ENCODE data around the gene DHX36.

GRCh38 chr3:154236331-154236730 lies 88.0 kb downstream of the DHX36 start:
- TF ChIP-seq POLR2AphosphoS5 (IDR thresholded peaks at IDR 0.05) (no peak), CTCF (IDR thresholded peaks at IDR 0.05) (no peak), EP300 (IDR thresholded peaks at IDR 0.05) (no peak), POLR2A (IDR thresholded peaks at IDR 0.05) (no peak)
